Kidney tubule cell (primary cell): ENCODE data around the gene TOMM40L.

Experiments
- DNase-seq: peaks from one replicate; pipeline ENCODE4 v3.0.0-alpha.2; 2018; ENCODE audit warnings: low spot score

Gene TOMM40L

DNA sequence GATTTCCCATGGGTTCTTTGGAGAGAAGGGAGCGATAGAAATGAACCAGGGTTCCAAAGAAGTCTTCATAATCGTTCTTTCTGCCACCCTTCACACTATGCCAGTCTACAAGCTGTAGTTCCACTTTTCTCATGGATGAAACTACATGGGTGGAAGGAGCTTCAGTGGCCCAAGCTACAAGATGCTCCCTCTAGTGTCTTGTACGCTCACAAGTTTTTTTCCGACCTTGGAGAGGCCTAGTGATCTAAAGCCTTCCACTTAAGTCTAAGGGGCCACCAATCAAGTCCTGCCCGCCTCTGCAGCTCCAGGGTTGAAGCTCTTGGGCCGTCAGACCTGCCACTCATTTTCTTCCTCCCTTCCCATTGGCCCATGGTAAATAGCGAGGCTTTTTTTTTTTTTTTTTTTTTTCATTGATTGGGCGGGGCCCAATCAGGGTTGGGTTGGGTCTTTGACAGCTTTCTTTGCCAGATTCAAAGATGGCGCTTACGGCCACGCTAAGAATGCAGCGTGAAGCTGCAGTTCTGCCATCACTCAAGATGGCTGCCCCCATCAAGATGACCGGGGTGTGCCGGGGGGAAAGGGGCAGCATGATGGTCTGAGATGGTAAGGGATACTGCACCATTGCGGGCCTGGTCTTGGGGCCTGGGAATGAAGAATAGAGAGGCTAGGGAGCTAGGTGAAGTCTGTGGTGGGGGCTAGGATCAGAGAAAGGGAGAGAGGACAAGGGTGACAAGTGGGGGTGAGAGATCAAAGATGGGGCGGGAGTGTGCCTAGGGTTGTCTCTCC, at the start of gene TOMM40L:
Gene TOMM40L (plus strand): TSS at position 527 of the 786 bp plus-strand sequence. CDS start 430 bp downstream, outside the sequence.
- DNase-seq: peak; percentile 100

DNA sequence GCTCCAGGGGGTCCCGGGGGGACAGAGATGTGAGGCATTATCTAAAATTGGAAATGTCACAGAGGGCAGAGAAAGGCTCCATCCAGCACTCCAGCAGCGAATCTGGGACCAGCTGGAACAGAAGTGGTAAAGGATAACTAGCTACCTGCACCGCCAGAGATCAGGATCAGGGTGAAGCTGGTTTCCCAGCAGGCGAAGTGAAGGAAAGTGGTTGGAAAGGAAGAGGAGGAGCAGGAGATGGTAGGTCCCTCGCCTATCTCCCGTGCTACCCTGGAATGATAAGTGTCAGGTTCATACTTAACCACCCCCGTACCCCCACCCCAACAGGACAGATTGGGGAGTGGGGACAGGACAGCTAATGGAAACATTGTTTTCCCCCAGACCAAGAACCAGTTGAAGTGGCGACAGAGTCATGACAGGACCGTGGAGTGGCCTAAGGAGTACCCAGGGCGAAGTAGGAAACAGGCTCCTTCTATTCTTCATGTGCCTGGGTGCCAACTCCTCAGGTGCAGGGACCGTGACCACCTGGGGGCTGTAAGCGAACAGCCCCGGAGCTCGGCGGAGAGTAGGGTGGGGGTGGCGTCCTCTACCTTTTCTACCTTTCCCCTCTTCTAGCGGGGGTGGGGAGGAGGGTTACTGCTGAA, 49.3 kb upstream of the TOMM40L start:
- DNase-seq: no peak

DNA sequence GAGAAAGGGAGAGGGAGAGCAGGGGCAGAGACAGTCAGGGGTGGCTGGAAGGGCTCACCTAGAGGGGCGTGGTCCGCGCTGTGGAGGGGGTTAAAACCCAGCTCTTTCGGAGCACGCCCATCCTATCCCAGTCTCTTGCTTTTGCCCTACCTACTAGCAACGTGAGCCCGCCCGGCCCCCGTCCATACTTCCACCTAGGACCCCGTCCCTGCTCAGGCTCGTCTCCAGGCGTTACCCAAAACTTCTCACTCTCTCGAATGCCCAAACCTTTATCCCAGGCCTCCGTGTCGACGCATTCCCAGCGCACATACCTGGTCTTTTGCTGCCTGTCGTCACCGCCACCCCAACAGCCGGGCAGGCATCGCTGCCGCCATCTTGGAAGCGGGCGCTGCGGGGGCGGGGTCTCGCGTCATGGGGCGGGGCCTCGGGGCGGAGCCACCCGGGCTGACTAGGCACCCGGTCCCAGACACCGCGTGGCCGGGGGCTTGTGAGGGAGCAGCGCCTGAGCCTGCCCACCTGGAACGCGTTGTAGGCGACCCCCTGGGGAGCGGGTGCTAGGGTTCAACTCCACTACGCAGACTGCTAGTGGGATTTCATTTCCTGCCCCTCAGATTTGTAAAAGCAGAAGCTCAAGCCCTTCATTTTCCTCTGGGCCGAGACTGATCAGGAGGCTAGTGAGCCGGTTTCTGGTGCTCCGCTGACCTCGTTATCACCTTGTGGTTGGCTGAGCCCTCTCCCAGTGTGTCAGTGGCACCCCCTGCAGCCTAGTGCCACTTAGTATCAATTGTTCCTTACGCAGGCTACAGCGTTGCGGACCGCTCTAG, 48.5 kb upstream of the TOMM40L start, which contains the start of gene B4GALT3:
Gene B4GALT3 (minus strand): TSS at position 396 of the 824 bp plus-strand sequence. CDS start 1,447 bp downstream, outside the sequence.
- peak; percentile 81 for DNase-seq

DNA sequence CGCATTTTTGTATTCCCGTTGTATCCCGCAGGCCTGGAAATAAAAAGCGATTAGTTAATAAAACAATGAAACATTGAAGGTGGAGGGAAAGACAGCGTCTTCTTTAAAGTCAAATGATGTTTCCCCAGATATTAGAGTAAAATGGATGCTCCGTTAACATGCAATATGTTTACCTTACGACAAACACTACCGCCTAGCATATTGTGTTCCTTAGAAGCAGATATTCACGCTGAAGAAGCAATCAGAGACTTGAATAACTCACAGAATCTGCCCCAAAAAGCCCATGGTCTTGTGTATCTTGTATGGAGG, 48.0 kb upstream of the TOMM40L start:
- no peak for DNase-seq

DNA sequence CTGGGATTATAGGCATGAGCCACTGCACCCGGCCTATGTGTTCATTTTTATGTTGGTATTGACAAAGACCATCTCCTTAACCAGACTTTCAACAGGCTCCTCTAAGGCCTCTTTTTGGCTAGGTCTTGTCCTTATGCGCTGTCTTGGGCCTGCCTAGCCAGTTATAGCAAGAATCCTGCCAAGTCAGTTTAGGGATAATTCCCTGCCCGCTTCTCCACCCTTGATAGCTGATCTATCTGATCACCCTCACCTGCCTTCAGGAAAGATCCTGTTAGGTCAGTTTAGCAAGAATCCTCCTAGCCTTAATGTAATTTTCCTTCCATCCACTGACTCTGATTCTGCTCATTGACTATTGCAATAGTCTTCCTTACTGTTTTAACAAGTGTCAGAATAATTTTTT, 46.2 kb upstream of the TOMM40L start:
- no peak for DNase-seq

DNA sequence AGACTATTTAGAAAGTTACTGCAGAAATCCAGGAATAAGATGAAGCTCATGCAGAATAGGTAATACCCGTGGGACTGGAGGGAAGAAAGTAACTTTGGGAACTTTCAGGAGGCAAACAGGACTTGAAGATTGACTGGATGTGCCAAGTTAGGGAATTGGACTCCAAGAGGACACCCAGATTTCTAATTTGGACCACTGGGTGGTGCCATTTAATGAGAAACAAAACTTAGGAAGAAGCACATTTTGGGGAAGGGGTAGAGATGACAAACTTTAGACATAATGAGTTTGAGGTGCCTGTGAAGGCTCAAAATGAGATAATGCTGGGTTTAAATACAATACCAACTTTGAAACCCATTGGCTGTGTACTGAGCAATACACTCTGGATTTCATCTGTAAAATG, 45.2 kb upstream of the TOMM40L start:
- no peak for DNase-seq

DNA sequence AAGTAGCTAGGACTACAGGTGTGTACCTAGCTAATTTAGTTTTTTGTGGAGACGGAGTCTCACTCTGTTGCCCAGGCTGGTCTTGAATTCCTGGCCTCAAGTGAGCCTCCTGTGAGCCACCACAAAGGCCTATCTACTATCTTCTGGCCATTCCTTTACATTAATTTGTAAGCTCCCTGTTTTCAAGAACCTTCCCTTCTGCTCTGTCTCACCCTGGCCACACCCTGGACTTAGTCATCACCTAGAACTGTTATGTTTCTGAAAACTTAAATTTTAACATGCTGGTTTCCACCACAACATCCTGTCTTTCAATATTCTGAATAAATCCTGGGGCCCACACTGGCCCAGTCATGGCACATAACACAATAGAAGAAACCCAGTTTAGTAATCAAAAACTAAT, 43.6 kb upstream of the TOMM40L start:
- peak; percentile 75 for DNase-seq

DNA sequence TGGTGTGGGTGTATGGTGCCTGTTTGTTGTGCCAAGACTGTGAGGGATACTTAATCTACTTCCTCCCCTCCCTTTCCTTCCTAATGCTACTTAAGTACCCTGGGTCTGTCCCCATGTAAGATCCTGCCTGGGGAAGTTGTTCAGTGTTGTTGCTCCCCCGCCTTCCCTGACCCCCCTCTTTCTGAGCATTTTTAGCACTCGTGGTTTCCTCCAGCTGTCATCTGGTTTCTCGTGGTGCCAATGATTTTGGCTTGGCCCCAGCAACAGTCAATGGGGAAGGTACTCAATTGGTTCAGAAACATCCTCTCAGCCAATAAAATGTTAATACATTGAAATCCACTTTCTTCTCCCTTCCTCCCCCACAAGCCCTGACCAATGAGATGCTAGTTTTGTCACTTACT, 40.6 kb upstream of the TOMM40L start:
- no peak for DNase-seq

DNA sequence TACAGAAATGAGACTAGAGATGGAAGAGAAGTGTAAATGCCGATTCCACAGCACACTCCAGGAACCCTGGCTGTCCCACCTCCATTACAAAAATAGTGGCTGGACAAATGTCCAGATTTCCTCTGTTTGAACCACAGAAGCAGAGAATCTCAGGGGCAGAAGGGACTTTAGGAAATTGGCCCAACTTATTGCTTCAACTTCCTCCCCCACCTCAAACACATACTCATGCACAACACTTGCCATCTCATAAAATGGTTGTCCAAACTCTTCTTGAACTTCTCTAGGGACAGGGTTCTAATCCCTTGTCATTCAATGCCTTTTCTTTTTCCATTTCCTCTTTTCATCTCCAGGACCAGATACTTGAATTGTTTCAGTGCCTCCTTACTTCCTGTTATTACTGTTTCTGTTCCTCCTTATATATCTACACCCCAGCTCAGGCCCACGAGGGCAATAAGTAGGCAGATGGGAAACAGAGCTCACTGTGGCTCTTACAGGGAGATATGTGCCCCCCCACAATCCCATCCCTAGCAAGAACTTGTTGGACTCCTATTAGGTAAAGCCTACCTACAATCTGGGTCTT, 40.0 kb upstream of the TOMM40L start:
- DNase-seq: no peak

DNA sequence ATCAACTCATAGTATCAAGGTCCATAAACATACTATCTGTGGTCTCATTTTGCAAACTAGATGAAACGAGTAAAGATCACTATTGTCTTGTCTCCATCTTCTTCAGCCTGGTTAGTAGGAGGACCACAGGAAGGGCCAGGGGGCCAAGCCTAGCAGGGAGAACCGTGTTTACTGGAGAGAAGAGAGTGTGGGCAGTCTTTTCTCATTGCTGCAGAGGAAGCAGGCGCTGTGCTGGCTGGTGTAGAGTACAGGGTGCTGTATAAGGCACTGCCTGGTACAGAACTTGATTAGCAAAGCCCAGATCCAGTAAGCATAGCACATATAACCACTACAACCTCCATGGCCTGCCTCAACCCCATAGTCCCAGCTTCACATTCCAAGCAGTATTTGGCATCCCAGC, 38.5 kb upstream of the TOMM40L start:
- no peak for DNase-seq

DNA sequence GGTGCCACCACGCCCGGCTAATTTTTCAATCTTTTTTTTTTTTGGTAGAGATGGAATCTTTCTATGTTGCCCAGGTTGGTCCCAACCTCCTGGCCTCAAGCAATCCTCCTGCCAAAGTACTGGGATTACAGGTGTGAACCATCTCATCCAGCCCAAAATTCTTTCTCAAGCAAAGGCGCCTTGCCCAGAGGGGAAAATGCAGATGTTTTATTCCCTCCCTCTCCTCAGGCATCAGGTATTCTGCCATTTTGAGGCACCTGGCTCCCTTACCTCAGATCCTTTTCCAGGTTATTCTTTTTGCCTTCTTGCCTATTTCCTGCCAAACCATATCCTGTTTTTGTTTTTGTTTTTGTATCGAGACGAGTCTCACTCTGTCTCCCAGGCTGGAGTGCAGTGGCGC, 37.5 kb upstream of the TOMM40L start:
- no peak for DNase-seq

DNA sequence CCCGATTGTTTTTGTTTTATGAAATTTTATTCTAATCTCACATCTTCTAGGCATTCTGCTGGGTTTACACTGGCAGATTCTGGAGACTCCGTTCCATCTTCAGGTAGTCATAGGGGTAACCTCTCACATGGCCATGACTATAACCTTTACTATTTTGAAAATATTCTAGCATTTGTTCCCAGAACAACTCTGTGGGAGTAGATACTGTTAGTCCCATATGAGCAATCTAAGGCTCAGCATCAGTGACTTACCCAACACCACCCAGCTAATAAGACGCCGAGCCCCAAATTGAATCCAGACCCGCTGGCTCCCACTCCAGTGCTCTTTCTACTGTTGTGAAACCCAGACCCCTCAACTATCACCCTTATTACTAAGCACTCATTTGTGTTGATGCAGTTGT, 36.8 kb upstream of the TOMM40L start:
- no peak for DNase-seq

DNA sequence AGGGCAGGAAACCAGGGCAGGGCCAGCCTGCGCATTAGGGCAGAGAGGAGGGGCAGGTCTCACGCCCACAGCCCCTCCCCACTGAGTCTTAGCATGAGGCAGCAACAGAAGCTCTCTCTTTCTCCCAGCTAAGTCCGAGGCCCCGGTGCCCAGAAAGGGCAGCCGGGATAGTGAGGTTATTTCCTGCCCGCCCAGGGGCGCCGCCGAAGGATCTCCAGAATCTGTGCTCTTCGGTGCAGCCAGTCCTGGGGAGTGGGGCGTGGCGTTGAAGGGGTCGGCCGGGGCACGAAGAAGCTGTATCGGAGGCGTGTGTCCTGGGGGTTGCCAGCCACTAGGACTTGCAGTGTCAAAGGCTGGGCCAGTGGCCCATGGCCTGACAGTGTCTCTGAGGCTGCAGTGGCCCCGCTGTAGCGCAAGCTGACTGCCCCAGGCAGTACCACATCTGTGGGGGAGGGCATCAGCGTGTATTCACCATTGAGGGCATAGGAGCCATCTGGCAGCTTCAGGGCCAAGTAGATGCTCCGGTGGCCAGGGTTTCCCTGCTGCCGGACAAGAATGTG, 34.8 kb upstream of the TOMM40L start:
- no peak for DNase-seq

DNA sequence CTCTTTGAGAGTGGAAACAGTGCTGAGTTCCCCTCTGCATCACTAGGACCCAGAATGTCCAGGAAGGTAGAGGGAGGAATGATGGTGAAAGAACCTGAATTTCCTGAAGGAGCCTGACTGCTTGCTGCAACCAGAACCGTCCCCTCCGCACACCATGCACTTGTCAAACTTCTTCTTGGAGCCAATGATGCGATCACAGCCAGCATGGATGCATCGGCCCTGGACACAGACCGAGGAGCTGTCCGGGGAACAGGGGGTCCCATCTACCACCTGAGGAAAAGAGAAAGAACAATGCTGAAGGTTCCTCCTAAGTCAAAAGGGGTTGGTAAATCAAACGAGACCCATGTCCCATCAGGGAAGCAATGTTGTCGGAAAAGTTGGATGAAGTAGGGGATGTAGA, 33.9 kb upstream of the TOMM40L start:
- no peak for DNase-seq

DNA sequence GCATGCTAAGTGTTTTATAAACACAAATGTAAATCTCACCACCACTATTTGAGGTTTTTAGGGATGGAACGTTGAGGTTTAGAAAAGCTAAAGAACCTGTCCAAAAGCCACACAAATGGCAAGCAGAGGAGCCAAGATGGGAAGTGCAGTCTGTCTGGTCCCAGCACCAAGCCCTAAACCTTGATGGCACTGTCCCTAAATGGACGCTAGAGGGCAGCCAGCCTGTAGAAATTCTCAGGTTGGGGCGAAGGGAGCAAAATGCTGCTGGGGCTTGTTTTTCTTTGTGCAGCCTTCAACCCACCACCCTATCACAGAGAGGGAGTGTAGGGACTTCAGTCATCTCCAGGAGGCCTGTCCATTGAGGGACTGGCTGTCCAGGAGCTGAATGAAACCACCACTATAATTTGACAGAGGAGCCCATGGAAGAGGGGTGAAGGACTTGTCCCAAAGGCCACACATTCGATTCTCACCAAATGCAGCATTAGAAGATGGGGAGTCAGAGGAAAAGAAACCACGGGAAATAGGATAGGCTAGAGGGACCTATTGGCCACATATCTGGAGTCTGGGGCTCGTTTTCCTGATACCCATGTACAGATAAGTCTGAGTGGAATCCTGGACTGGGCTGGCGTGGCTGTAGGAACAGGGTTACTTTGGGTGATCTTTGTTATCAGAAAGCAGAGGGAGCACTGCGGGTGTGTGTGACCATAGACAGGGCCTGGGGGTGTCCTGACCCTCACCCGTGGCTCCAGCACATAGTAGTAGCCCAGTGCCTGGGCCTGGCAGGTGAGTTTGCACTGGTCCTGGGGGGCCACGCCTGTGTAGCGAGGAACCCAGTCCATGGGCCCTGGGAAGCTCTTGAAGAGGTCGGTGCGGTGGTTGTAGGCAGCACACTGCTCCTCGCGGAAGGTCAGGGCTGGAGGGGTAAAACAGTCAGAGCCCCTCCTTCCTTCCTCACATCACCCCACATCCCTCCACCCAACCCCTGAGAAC, 33.1 kb upstream of the TOMM40L start:
- DNase-seq: peak; percentile 72

DNA sequence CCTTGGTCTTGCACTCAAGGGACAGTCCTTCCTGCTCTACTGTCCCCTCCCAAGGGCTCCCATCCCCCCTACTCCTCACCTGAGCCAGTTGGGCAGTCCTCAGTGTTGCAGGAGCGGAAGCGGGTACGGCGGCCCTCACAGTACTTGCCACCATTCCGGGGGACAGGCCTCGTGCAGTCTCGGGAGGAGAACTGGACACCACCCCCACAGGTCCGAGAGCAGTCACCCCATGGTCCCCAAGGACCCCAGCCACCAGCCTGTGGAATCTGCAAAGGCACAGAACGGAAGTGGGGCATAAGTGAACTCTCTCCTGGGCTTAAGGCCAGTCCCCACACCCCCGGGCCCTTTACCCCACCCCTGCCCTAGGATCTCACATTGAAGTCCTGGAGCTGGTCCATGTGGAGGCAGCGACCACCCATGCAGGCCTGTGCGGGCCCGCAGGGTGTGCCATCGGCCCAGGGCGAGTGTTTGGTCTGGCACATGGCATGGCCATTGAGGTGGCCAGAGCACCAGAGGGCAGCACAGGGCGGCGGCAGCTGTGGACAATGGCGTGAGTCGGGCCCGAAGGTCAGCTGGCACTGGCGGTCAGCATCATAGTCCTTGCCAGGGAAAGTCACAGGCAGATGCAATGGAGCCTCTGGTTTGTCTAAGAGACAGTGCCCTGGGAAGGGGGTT, 32.2 kb upstream of the TOMM40L start:
- DNase-seq: peak; percentile 16

DNA sequence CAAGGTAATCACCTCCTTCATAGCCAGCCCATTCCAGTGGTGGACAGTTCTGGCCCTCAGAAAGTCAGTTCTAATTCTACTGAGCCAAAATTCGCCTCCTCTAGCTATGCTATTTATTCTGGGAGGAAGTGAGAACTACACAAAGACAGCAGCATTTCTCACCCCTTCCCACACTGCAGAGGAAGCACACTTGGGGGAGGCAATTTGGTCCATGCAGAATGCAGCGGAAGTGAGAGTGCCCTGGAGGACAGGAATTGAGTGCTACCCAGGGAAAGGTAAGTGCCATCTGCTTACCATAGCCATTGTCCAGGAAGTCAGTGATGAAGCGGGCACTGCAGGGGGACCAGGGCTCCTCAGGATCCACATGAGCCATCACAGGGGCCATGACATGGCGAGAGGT, 30.7 kb upstream of the TOMM40L start:
- DNase-seq: no peak

DNA sequence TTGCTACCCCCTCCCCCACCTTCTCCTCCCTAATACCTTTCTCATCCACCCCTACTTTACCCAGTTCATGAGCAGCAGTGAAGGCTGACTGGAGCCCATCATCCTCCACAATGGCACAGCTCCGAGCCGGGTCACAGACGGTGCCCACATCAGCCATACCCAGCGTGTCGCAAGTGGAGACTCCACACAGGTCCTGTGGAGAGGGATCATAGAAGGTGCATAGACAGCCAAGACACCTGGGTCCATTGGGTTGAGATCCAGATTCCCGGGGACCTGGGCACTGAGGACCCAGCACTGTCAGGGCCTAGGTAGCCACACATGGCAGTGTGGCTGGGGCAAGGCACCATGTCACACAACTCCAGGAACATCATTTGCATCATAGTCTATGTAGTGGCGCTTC, 29.7 kb upstream of the TOMM40L start:
- no peak for DNase-seq

DNA sequence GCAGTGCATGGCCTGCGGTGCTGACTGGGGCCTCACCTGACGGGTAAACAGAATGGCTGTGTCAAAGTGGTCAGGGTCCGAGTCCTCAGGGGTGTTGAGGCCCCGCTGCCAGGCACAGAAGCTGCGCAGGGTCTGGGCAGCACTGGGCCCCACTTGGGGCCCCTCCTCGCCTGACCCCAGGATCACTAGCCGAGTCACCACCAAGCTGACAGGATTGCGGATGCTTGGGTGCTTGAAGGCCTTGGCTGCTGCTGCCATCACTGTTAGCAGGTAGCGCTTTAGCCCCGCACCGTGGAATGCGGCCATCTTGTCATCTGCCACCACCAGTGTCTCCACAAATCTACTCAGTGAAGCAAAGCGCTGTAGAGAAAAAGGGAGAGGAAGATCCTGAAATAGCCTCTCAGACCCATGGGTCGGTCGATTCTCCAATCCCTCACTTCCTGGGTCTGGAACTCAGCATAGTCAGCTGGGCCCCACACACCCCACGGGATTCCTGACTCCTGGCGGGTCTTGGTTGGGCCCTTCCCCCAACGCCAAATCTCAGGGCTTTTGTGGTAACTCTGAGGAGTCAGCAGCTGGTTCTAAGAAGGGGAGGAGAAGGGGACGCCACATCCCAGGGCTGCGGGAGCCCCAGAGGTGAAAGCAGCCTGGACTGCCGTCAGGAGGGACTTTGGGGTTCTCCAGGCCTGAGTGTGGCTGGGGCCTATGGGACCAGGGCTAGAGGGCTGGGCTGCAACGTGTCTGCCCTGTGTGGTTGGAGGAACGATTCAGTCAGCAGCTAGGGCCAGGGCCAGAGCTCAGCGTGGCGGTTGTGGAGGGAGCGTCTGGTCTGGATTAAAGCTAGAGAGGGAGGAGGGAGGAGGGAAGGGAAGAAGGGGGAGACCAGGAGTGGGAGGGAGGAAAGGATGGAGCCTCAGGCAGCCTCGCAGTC, 29.1 kb upstream of the TOMM40L start:
- no peak for DNase-seq
